ENCODE data around the gene MAPK4. TPM values are rescaled to one million over a fixed set of nuclear protein-coding genes. Genes with fewer than 3 reads are reported as not detected.

Gene MAPK4
- total RNA-seq, 1 donor from 2014 or later: 5.7 TPM

DNA sequence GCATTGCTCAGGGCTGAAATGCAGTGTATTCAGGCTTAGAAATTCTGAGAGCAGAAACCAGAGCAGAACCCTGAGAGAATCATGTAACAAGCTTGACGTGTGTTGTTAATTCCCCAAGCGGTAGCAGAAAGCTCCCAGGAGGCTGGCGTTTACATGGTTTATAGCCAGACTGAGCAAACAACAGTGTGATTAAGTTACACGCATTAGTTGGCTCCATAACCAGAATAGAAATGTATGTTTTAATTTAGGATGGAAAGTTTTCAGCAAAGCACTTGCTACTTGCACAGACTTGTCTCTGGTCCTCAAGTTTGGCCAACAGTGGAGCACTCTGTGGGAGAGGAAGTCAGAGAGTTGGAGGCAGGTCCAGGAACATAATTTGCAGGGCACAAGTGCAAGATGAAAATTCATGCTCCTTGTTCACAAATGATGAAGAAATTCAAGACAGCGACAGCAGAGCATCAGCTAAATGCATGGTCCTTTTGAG lies 69.3 kb downstream of the MAPK4 start:
- H3K27ac ChIP-seq (ENCODE audit: low read depth, low read length): no peak overlapping the region
- peaks cover 14 to 34% (median 27%) of the 10 kb centered on the region in 3 donors for H3K4me1 ChIP-seq (ENCODE audit: control insufficient read depth in 3 of 3, insufficient read depth in 3 of 3, low read length in 3 of 3)
- H3K36me3 ChIP-seq (ENCODE audit: control insufficient read depth in 3 of 3, insufficient read depth in 3 of 3, low read length in 3 of 3): no peaks in the 10 kb centered on the region
- H3K9ac ChIP-seq (ENCODE audit: low read depth in 1 of 3, low read length in 3 of 3): no peak overlapping the region
- no peaks in the 10 kb centered on the region for H3K9me3 ChIP-seq (ENCODE audit: control insufficient read depth in 3 of 3, low read length in 3 of 3)
- H3K4me3 ChIP-seq (ENCODE audit: low read length in 3 of 3): no peak overlapping the region
- H3K27me3 ChIP-seq (ENCODE audit: control insufficient read depth in 3 of 3, insufficient read depth in 3 of 3, low read length in 3 of 3): no peaks in the 10 kb centered on the region

DNA sequence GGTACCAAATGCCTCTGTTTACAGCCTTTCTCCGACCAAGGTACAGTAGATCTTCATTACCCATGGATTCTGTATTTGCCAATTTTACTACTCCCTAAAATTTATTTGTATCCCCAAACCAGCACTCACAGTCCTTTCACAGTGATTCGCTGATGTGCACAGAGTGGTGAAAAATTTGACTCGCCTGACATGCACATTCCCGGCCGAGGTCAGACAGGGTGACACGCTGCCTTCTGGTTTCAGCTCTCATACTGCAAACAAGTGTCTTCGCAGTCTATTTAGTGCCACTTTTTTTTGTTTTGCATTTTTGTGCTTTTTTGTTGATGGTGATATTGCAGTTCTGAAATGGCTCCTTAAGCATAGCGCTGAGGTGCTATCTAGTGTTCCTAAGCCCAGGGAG lies 71.0 kb downstream of the MAPK4 start:
- Histone ChIP-seq H3K27ac (ENCODE audit: low read depth, low read length) (no peak overlapping the region), H3K27me3 (ENCODE audit: control insufficient read depth in 3 of 3, insufficient read depth in 3 of 3, low read length in 3 of 3) (no peaks in the 10 kb centered on the region), H3K36me3 (ENCODE audit: control insufficient read depth in 3 of 3, insufficient read depth in 3 of 3, low read length in 3 of 3) (no peaks in the 10 kb centered on the region), H3K9ac (ENCODE audit: low read depth in 1 of 3, low read length in 3 of 3) (no peak overlapping the region), H3K4me1 (ENCODE audit: control insufficient read depth in 3 of 3, insufficient read depth in 3 of 3, low read length in 3 of 3) (peaks cover 14 to 34% (median 27%) of the 10 kb centered on the region in 3 donors), H3K4me3 (ENCODE audit: low read length in 3 of 3) (no peak overlapping the region), H3K9me3 (ENCODE audit: control insufficient read depth in 3 of 3, low read length in 3 of 3) (no peaks in the 10 kb centered on the region)

DNA sequence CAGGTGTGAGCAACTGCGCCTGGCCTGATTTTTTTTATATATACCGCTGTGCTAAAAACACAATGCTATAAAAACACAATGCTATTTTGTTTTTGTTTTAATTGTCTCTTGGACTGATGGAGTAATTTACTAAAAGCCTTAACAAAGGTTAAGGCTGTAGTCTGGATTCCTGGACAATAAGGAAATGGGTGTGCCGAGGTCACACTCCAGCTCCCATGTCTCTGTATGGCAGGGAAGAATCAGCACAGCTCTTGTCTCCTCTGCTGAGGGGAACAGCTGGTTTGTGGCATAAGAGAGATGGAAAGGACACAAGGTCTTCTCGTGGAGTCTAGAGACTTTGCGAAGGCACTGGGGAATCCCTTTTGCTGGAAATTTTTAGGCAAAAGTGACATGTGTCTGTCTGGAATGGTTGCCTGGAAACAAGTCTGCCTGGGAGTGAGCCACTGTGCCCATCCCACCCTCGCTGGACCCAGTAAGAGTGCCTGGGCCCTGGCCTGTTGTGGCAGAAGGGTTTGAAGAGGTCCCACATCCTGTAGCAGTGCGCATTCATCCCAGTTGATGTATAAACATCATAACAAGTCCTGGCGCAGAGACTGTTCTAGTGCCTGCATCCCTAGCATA lies 73.1 kb downstream of the MAPK4 start:
- Histone ChIP-seq H3K4me1 (ENCODE audit: control insufficient read depth in 3 of 3, insufficient read depth in 3 of 3, low read length in 3 of 3) (peaks cover 18 to 39% (median 32%) of the 10 kb centered on the region in 3 donors), H3K4me3 (ENCODE audit: low read length in 3 of 3) (no peak overlapping the region), H3K9me3 (ENCODE audit: control insufficient read depth in 3 of 3, low read length in 3 of 3) (no peaks in the 10 kb centered on the region), H3K36me3 (ENCODE audit: control insufficient read depth in 3 of 3, insufficient read depth in 3 of 3, low read length in 3 of 3) (no peaks in the 10 kb centered on the region), H3K9ac (ENCODE audit: low read depth in 1 of 3, low read length in 3 of 3) (no peak overlapping the region), H3K27me3 (ENCODE audit: control insufficient read depth in 3 of 3, insufficient read depth in 3 of 3, low read length in 3 of 3) (no peaks in the 10 kb centered on the region), H3K27ac (ENCODE audit: low read depth, low read length) (no peak overlapping the region)

- Histone ChIP-seq H3K27me3 (ENCODE audit: control insufficient read depth in 3 of 3, insufficient read depth in 3 of 3, low read length in 3 of 3) (no peaks in the 10 kb centered on the region), H3K27ac (ENCODE audit: low read depth, low read length) (no peak overlapping the region), H3K9me3 (ENCODE audit: control insufficient read depth in 3 of 3, low read length in 3 of 3) (no peaks in the 10 kb centered on the region), H3K4me3 (ENCODE audit: low read length in 3 of 3) (no peak overlapping the region), H3K4me1 (ENCODE audit: control insufficient read depth in 3 of 3, insufficient read depth in 3 of 3, low read length in 3 of 3) (peaks cover 20 to 40% (median 36%) of the 10 kb centered on the region in 3 donors), H3K36me3 (ENCODE audit: control insufficient read depth in 3 of 3, insufficient read depth in 3 of 3, low read length in 3 of 3) (no peaks in the 10 kb centered on the region), H3K9ac (ENCODE audit: low read depth in 1 of 3, low read length in 3 of 3) (no peak overlapping the region)
Observed at GRCh38 chr18:50633992-50634391, 74.1 kb downstream of the MAPK4 start.

DNA sequence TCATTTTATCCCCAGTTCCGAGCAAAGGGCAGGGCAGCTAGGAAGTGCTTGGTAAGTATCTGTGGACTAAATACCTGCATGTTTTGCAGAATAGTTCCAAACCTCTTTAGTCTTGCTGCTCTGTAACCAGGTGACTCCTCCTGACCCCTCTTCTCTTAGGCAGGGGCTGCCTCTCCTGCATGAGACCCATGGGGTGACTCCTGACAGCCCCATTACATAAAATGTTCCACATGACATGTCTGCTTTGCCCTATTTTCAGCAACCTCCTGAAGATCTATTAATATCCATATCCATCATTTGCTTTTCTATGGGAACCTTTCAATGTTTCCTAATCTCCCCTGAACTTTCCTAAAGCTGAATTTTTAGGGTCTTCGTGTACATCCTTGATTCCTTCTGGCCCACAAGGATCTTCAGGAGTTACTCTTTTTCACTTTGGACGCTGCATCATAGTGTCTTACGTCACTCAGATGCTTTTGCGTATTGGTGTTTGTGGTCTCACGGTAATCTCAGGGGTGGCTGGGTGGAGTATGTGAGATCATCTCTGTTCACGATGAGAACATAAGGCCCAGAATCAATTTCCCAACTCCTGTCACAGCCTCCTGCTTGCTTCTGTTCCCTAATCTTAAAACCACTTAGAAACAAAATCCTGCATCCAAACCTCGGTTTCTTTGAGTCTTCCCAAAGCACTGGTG lies 76.6 kb downstream of the MAPK4 start:
- Histone ChIP-seq H3K9ac (ENCODE audit: low read depth in 1 of 3, low read length in 3 of 3) (no peak overlapping the region), H3K36me3 (ENCODE audit: control insufficient read depth in 3 of 3, insufficient read depth in 3 of 3, low read length in 3 of 3) (no peaks in the 10 kb centered on the region), H3K27me3 (ENCODE audit: control insufficient read depth in 3 of 3, insufficient read depth in 3 of 3, low read length in 3 of 3) (no peaks in the 10 kb centered on the region), H3K9me3 (ENCODE audit: control insufficient read depth in 3 of 3, low read length in 3 of 3) (no peaks in the 10 kb centered on the region), H3K4me3 (ENCODE audit: low read length in 3 of 3) (no peak overlapping the region), H3K4me1 (ENCODE audit: control insufficient read depth in 3 of 3, insufficient read depth in 3 of 3, low read length in 3 of 3) (peaks cover 10 to 25% (median 21%) of the 10 kb centered on the region in 3 donors), H3K27ac (ENCODE audit: low read depth, low read length) (no peak overlapping the region)

- no peak overlapping the region for H3K4me3 ChIP-seq (ENCODE audit: low read length in 3 of 3)
- no peak overlapping the region for H3K9ac ChIP-seq (ENCODE audit: low read depth in 1 of 3, low read length in 3 of 3)
- H3K9me3 ChIP-seq (ENCODE audit: control insufficient read depth in 3 of 3, low read length in 3 of 3): no peaks in the 10 kb centered on the region
- no peak overlapping the region for H3K27ac ChIP-seq (ENCODE audit: low read depth, low read length)
- H3K27me3 ChIP-seq (ENCODE audit: control insufficient read depth in 3 of 3, insufficient read depth in 3 of 3, low read length in 3 of 3): no peaks in the 10 kb centered on the region
- H3K4me1 ChIP-seq (ENCODE audit: control insufficient read depth in 3 of 3, insufficient read depth in 3 of 3, low read length in 3 of 3): peaks cover 6 to 17% (median 15%) of the 10 kb centered on the region in 3 donors
- H3K36me3 ChIP-seq (ENCODE audit: control insufficient read depth in 3 of 3, insufficient read depth in 3 of 3, low read length in 3 of 3): no peaks in the 10 kb centered on the region
Observed at GRCh38 chr18:50638016-50638883, 78.4 kb downstream of the MAPK4 start.

- peaks cover 6 to 17% (median 15%) of the 10 kb centered on the region in 3 donors for H3K4me1 ChIP-seq (ENCODE audit: control insufficient read depth in 3 of 3, insufficient read depth in 3 of 3, low read length in 3 of 3)
- H3K36me3 ChIP-seq (ENCODE audit: control insufficient read depth in 3 of 3, insufficient read depth in 3 of 3, low read length in 3 of 3): no peaks in the 10 kb centered on the region
- no peak overlapping the region for H3K4me3 ChIP-seq (ENCODE audit: low read length in 3 of 3)
- H3K9ac ChIP-seq (ENCODE audit: low read depth in 1 of 3, low read length in 3 of 3): no peak overlapping the region
- no peaks in the 10 kb centered on the region for H3K27me3 ChIP-seq (ENCODE audit: control insufficient read depth in 3 of 3, insufficient read depth in 3 of 3, low read length in 3 of 3)
- no peak overlapping the region for H3K27ac ChIP-seq (ENCODE audit: low read depth, low read length)
- H3K9me3 ChIP-seq (ENCODE audit: control insufficient read depth in 3 of 3, low read length in 3 of 3): no peaks in the 10 kb centered on the region
Observed at GRCh38 chr18:50638884-50639420, 79.1 kb downstream of the MAPK4 start.

DNA sequence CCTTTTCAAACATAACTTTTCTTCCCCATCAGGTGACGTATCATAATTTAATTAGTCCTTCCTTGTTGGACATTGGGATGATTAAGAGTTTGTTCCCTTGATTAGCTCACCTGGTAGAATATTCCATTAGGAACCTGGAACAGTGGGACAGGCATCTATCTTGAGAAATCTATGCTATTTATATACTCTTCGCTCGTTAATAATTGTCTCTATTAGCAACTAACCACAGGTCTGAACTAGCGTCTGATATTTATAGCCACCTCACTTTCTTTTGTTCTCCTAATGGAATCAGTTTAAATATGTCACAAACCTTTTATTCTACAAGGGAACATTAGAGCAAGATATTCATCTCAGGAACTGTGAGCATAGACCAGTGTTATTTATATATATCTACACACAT lies 79.8 kb downstream of the MAPK4 start:
- H3K27me3 ChIP-seq (ENCODE audit: control insufficient read depth in 3 of 3, insufficient read depth in 3 of 3, low read length in 3 of 3): no peaks in the 10 kb centered on the region
- no peak overlapping the region for H3K9ac ChIP-seq (ENCODE audit: low read depth in 1 of 3, low read length in 3 of 3)
- no peaks in the 10 kb centered on the region for H3K36me3 ChIP-seq (ENCODE audit: control insufficient read depth in 3 of 3, insufficient read depth in 3 of 3, low read length in 3 of 3)
- H3K4me3 ChIP-seq (ENCODE audit: low read length in 3 of 3): no peak overlapping the region
- no peak overlapping the region for H3K27ac ChIP-seq (ENCODE audit: low read depth, low read length)
- no peaks in the 10 kb centered on the region for H3K9me3 ChIP-seq (ENCODE audit: control insufficient read depth in 3 of 3, low read length in 3 of 3)
- peaks cover 6 to 17% (median 15%) of the 10 kb centered on the region in 3 donors for H3K4me1 ChIP-seq (ENCODE audit: control insufficient read depth in 3 of 3, insufficient read depth in 3 of 3, low read length in 3 of 3)

DNA sequence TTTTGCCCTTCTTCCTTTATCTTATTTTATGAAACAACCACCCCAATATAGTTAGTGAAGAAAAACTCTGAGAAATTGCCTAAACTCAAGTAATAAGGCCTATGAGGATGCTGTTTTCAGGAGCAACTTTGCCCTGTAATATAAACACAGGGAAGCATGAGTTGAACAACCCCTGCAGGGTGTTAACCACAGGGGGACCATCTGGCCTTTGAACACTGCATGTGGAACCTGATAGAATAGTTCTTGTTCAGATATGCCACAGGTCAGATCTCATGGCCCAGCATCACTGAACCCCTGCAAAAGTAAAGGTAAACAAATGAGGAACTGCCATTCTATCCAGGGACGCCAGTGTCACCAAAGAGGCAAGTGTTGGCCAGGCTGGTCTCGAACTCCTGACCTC lies 82.6 kb downstream of the MAPK4 start:
- no peak overlapping the region for H3K9ac ChIP-seq (ENCODE audit: low read depth in 1 of 3, low read length in 3 of 3)
- H3K4me1 ChIP-seq (ENCODE audit: control insufficient read depth in 3 of 3, insufficient read depth in 3 of 3, low read length in 3 of 3): peaks cover 6 to 12% (median 9%) of the 10 kb centered on the region in 3 donors
- no peak overlapping the region for H3K27ac ChIP-seq (ENCODE audit: low read depth, low read length)
- no peaks in the 10 kb centered on the region for H3K27me3 ChIP-seq (ENCODE audit: control insufficient read depth in 3 of 3, insufficient read depth in 3 of 3, low read length in 3 of 3)
- H3K4me3 ChIP-seq (ENCODE audit: low read length in 3 of 3): no peak overlapping the region
- H3K36me3 ChIP-seq (ENCODE audit: control insufficient read depth in 3 of 3, insufficient read depth in 3 of 3, low read length in 3 of 3): no peaks in the 10 kb centered on the region
- no peaks in the 10 kb centered on the region for H3K9me3 ChIP-seq (ENCODE audit: control insufficient read depth in 3 of 3, low read length in 3 of 3)

All from skeletal muscle tissue (tissue), 4 donors.